ENCODE measurements around the gene SH2D3A.

- TF ChIP-seq, protein P1, sequence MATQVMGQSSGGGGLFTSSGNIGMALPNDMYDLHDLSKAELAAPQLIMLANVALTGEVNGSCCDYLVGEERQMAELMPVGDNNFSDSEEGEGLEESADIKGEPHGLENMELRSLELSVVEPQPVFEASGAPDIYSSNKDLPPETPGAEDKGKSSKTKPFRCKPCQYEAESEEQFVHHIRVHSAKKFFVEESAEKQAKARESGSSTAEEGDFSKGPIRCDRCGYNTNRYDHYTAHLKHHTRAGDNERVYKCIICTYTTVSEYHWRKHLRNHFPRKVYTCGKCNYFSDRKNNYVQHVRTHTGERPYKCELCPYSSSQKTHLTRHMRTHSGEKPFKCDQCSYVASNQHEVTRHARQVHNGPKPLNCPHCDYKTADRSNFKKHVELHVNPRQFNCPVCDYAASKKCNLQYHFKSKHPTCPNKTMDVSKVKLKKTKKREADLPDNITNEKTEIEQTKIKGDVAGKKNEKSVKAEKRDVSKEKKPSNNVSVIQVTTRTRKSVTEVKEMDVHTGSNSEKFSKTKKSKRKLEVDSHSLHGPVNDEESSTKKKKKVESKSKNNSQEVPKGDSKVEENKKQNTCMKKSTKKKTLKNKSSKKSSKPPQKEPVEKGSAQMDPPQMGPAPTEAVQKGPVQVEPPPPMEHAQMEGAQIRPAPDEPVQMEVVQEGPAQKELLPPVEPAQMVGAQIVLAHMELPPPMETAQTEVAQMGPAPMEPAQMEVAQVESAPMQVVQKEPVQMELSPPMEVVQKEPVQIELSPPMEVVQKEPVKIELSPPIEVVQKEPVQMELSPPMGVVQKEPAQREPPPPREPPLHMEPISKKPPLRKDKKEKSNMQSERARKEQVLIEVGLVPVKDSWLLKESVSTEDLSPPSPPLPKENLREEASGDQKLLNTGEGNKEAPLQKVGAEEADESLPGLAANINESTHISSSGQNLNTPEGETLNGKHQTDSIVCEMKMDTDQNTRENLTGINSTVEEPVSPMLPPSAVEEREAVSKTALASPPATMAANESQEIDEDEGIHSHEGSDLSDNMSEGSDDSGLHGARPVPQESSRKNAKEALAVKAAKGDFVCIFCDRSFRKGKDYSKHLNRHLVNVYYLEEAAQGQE (IDR thresholded peaks at IDR 0.05; ENCODE audit: unreplicated experiment): no peak
- TF ChIP-seq EZH2 (IDR thresholded peaks at IDR 0.05; ENCODE audit: low read depth, unreplicated experiment) (no peak), CTCF (conservative IDR thresholded peaks at IDR 0.05; ENCODE audit: low read depth in 2 of 2) (no peak), EZH2phosphoT487 (IDR thresholded peaks at IDR 0.05; ENCODE audit: unreplicated experiment) (no peak), POLR2AphosphoS5 (IDR thresholded peaks at IDR 0.05; ENCODE audit: low read depth) (no peak), ZNF114 (CRISPR knock-in tag; IDR thresholded peaks at IDR 0.05) (no peak), CREB1 (CRISPR knock-in tag; IDR thresholded peaks at IDR 0.05; ENCODE audit: low read depth) (no peak), ZNF462 (CRISPR knock-in tag; IDR thresholded peaks at IDR 0.05) (no peak), STAT1 (IDR thresholded peaks at IDR 0.05; ENCODE audit: unreplicated experiment) (no peak), ETS1 (IDR thresholded peaks at IDR 0.05) (no peak)
Measured at GRCh38 chr19:6709549-6709948, 57.7 kb downstream of the SH2D3A start.

Data from GM23338 (cell line).